ENCODE measurements around the gene BCORL1.

GRCh38 chrX:130055899-130056298 is 73.5 kb downstream of the BCORL1 start:
- TF ChIP-seq CTCF (IDR thresholded peaks at IDR 0.05) (no peak), ZFX (IDR thresholded peaks at IDR 0.05; ENCODE audit: borderline replicate concordance) (no peak)

All from 22Rv1 (cell line).